IMR-90 (cell line): ENCODE results near the gene UBXN6. TPM values are rescaled to one million over a fixed set of nuclear protein-coding genes. Genes with fewer than 3 reads are reported as not detected.

Experiments used
- ATAC-seq: fragments of 200-7000 bp; cut with Tn5 transposase; 2 replicates; pipeline ENCODE4 v1.9.1; 2020; ENCODE audit warnings: low read depth, mild to moderate bottlenecking, moderate library complexity
- BruUV-seq: library from RNA; stranded (reverse); fragments of 400-500 nt; replicated peaks from 2 replicates; lab custom pipeline; 2021; lab: Mats Ljungman, UMichigan
- CTCF ChIA-PET: fragments of 300-600 bp; formaldehyde crosslinking; extraction: SDS; loops from one replicate; lab custom pipeline; 2021; ENCODE audit warnings: antibody characterized with exemption; lab: Yijun Ruan, JAX
- POLR2A ChIA-PET: fragments of 300-600 bp; sonication (Branson Sonifier 250); formaldehyde crosslinking; loops from one replicate; lab custom pipeline; 2022; ENCODE audit warnings: antibody characterized with exemption; ENCODE audit not compliant: unreplicated experiment; lab: Charles Lee
- DNase-seq: peaks from one replicate; pipeline ENCODE4 v3.0.0; 2013
- H2AFZ ChIP-seq: replicated peaks from 2 replicates; pipeline ENCODE3; 2013; ENCODE audit warnings: low read length, mild to moderate bottlenecking; ENCODE audit not compliant: poor library complexity
- H2AK5ac ChIP-seq: 2 replicates; pipeline ENCODE4 v1.6.1; 2013; ENCODE audit warnings: low read depth, low read length, inconsistent platforms
- H2AK9ac ChIP-seq: replicated peaks from 2 replicates; pipeline ENCODE3; 2013; ENCODE audit warnings: mild to moderate bottlenecking, low read depth, low read length, moderate library complexity; ENCODE audit not compliant: poor library complexity
- H2BK120ac ChIP-seq: 2 replicates; pipeline ENCODE4 v1.6.1; 2013; ENCODE audit warnings: low read depth, low read length, inconsistent platforms
- H2BK15ac ChIP-seq: 3 replicates; pipeline ENCODE4 v1.6.1; 2013; ENCODE audit warnings: low read depth, low read length, inconsistent platforms
- H2BK20ac ChIP-seq: 2 replicates; pipeline ENCODE4 v1.6.1; 2013; ENCODE audit warnings: low read depth, mild to moderate bottlenecking, inconsistent platforms, low read length, moderate library complexity
- H2BK5ac ChIP-seq: 2 replicates; pipeline ENCODE4 v1.6.1; 2013; ENCODE audit warnings: mild to moderate bottlenecking, low read depth, low read length, inconsistent platforms; ENCODE audit not compliant: poor library complexity, severe bottlenecking
- H3K14ac ChIP-seq: replicated peaks from 2 replicates; pipeline ENCODE4 v1.6.1; 2013; ENCODE audit warnings: low read depth, low read length, inconsistent platforms
- H3K18ac ChIP-seq: 2 replicates; pipeline ENCODE4 v1.6.1; 2013; ENCODE audit warnings: low read depth, low read length, control low read depth
- H3K23ac ChIP-seq: 2 replicates; pipeline ENCODE4 v1.6.1; 2013; ENCODE audit warnings: low read depth, low read length, inconsistent platforms
- H3K27ac ChIP-seq: 2 replicates; pipeline ENCODE4 v1.5.1; 2013; ENCODE audit warnings: mild to moderate bottlenecking, control low read depth, low read length; ENCODE audit not compliant: insufficient read depth
- H3K27me3 ChIP-seq: 2 replicates; pipeline ENCODE4 v1.6.1; 2013; ENCODE audit warnings: low read length; ENCODE audit not compliant: control insufficient read depth, insufficient read depth
- H3K36me3 ChIP-seq: 2 replicates; pipeline ENCODE4 v1.6.1; 2013; ENCODE audit warnings: low read length, mixed read lengths; ENCODE audit not compliant: control insufficient read depth, insufficient read depth
- H3K4ac ChIP-seq: 2 replicates; pipeline ENCODE4 v1.6.1; 2013; ENCODE audit warnings: low read depth, low read length, inconsistent platforms
- H3K4me1 ChIP-seq: 2 replicates; pipeline ENCODE4 v1.6.1; 2013; ENCODE audit warnings: low read length, mixed read lengths; ENCODE audit not compliant: control insufficient read depth, insufficient read depth
- H3K4me2 ChIP-seq: 2 replicates; pipeline ENCODE4 v1.6.1; 2013; ENCODE audit warnings: low read depth, mild to moderate bottlenecking, control low read depth, low read length, moderate library complexity
- H3K4me3 ChIP-seq: 2 replicates; pipeline ENCODE4 v1.5.1; 2013; ENCODE audit warnings: low read depth, mild to moderate bottlenecking, control low read depth, low read length, moderate library complexity; ENCODE audit not compliant: insufficient read depth
- H3K56ac ChIP-seq: 2 replicates; pipeline ENCODE4 v1.6.1; 2013; ENCODE audit warnings: low read length, inconsistent platforms; ENCODE audit not compliant: insufficient read depth; ENCODE audit errors: extremely low read depth
- H3K79me1 ChIP-seq, 2 experiments: 2 replicates each; pipeline ENCODE4 v1.6.1; 2013; ENCODE audit warnings: low read length in 2 of 2, inconsistent platforms in 1 of 2, low read depth in 1 of 2
- H3K9ac ChIP-seq: 2 replicates; pipeline ENCODE4 v1.6.1; 2013; ENCODE audit warnings: low read depth, low read length, control low read depth
- H3K9me1 ChIP-seq: 2 replicates; pipeline ENCODE4 v1.6.1; 2013; ENCODE audit warnings: low read length, inconsistent platforms; ENCODE audit not compliant: insufficient read depth
- H3K9me3 ChIP-seq: 2 replicates; pipeline ENCODE4 v1.6.1; 2013; ENCODE audit warnings: low read length; ENCODE audit not compliant: control insufficient read depth, insufficient read depth
- H4K20me1 ChIP-seq: 2 replicates; pipeline ENCODE4 v1.6.1; 2013; ENCODE audit warnings: low read length, inconsistent platforms; ENCODE audit not compliant: insufficient read depth
- H4K5ac ChIP-seq: 2 replicates; pipeline ENCODE4 v1.6.1; 2013; ENCODE audit warnings: mild to moderate bottlenecking, low read depth, low read length, control low read depth
- H4K8ac ChIP-seq, 2 experiments: 2 replicates each; pipeline ENCODE4 v1.6.1; 2013; ENCODE audit warnings: low read depth in 2 of 2, low read length in 2 of 2, control low read depth in 1 of 2, inconsistent platforms in 1 of 2
- H4K91ac ChIP-seq: 2 replicates; pipeline ENCODE4 v1.6.1; 2013; ENCODE audit warnings: low read depth, low read length, inconsistent platforms; ENCODE audit not compliant: insufficient read depth
- NFE2L2 ChIP-seq: fragments of 150-350 bp; IDR thresholded peaks from 2 replicates; pipeline ENCODE4 v1.6.1; 2016; ENCODE audit warnings: low read depth, mild to moderate bottlenecking, low read length
- RAD21 ChIP-seq: IDR thresholded peaks from 2 replicates; pipeline ENCODE4 v1.6.1; 2012; ENCODE audit warnings: low read length, improper control_type of control experiment
- WGBS, 2 experiments: methylation state at CpG; one replicate each; pipeline versions ENCODE4 v1.1.5 to v1.1.7; 2013; ENCODE audit warnings: missing lambda C conversion rate in 2 of 2; ENCODE audit not compliant: insufficient read length in 1 of 2; ENCODE audit errors: extremely low coverage in 2 of 2; 5-methylcytosine and 5-hydroxymethylcytosine counted together
- dilution Hi-C: fragments of 300-500 bp; cut with HindIII; formaldehyde crosslinking; loops from one replicate; pipeline ENCODE4 v1.14.3; 2018; ENCODE audit warnings: low sequenced_read_pairs; ENCODE audit not compliant: unreplicated experiment
- in situ Hi-C: fragments of 300-500 bp; cut with MboI; formaldehyde crosslinking; loops from 3 replicates; pipeline ENCODE4 v1.14.3; 2019; ENCODE audit warnings: low sequenced_read_pairs, inconsistent platforms, mixed read lengths
- intact Hi-C: fragments of 100-400 bp; cut with micrococcal nuclease; formaldehyde crosslinking; loops from 2 replicates; pipeline ENCODE4 v1.10.0; 2022
- polyA plus RNA-seq, 3 experiments: library from polyadenylated mRNA; depleted of rRNA; stranded (reverse); fragments of >200 nt; gene quantifications; 2 replicates each; pipeline ENCODE4 v1.2.3, GENCODE V29; 2012; ENCODE audit warnings: low replicate concordance in 1 of 3
- total RNA-seq: library from RNA; depleted of rRNA; stranded (reverse); fragments of >200 nt; gene quantifications from 2 replicates; pipeline ENCODE4 v1.2.3, GENCODE V29; 2012
- TF ChIP-seq, protein P1 (sequence below): fragments of 150-350 bp; IDR thresholded peaks from 2 replicates; pipeline ENCODE4 v1.6.1; 2016; ENCODE audit warnings: low read depth, mild to moderate bottlenecking, low read length, moderate library complexity, borderline replicate concordance
- TF ChIP-seq, protein P2 (sequence below): conservative IDR thresholded peaks from 2 replicates; pipeline ENCODE4 v1.5.1; 2012; ENCODE audit warnings: mild to moderate bottlenecking, low read depth, low read length, improper control_type of control experiment

UBXN6 gene
- total and polyA plus RNA-seq, 2 of the 4 experiments (the other 2 are of a cell fraction), result 84.2 to 86.5 TPM

DNA sequence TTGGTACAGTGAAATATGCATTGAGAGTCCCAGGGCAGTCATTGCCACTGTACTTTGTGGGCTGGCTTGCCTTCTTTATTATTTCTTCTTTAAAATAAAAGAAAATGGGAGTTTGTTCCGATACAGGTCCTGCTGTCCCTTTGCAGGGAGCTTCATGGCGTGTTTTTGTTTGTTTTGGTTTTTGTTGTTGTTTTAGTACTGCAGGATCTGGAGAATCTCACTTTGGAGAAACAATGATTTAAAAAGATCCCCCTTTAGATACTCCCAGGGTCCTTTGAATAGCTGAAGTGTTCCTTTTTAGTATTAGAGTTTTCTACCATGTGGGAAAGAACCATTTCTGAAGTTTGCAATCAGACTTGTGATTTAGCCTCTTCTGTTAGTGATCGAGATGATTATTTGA lies 44.0 kb downstream of the UBXN6 start:
- peaks cover 4% of the 10 kb centered on the region for H3K36me3 ChIP-seq
- no peak overlapping the region for H2AK9ac ChIP-seq
- no peaks in the 10 kb centered on the region for H3K9me3 ChIP-seq
- no peak overlapping the region for H2BK15ac ChIP-seq
- H3K79me1 ChIP-seq, result peaks cover 25 to 59% of the 10 kb centered on the region in 2 experiments
- TF ChIP-seq RAD21 (no peak), NFE2L2 (no peak)
- TF ChIP-seq, protein P1, sequence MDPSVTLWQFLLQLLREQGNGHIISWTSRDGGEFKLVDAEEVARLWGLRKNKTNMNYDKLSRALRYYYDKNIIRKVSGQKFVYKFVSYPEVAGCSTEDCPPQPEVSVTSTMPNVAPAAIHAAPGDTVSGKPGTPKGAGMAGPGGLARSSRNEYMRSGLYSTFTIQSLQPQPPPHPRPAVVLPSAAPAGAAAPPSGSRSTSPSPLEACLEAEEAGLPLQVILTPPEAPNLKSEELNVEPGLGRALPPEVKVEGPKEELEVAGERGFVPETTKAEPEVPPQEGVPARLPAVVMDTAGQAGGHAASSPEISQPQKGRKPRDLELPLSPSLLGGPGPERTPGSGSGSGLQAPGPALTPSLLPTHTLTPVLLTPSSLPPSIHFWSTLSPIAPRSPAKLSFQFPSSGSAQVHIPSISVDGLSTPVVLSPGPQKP, result no peak
- TF ChIP-seq, protein P2, sequence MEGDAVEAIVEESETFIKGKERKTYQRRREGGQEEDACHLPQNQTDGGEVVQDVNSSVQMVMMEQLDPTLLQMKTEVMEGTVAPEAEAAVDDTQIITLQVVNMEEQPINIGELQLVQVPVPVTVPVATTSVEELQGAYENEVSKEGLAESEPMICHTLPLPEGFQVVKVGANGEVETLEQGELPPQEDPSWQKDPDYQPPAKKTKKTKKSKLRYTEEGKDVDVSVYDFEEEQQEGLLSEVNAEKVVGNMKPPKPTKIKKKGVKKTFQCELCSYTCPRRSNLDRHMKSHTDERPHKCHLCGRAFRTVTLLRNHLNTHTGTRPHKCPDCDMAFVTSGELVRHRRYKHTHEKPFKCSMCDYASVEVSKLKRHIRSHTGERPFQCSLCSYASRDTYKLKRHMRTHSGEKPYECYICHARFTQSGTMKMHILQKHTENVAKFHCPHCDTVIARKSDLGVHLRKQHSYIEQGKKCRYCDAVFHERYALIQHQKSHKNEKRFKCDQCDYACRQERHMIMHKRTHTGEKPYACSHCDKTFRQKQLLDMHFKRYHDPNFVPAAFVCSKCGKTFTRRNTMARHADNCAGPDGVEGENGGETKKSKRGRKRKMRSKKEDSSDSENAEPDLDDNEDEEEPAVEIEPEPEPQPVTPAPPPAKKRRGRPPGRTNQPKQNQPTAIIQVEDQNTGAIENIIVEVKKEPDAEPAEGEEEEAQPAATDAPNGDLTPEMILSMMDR, result no peak
- H3K56ac ChIP-seq, result no peak overlapping the region
- H4K5ac ChIP-seq, result no peak overlapping the region
- dilution Hi-C loops (no loop called here), intact Hi-C loops (no loop called here), in situ Hi-C loops (no loop called here)
- H3K27me3 ChIP-seq, result no peaks in the 10 kb centered on the region
- no TSS peak for BruUV-seq
- CTCF ChIA-PET, result interaction anchor here (0.6 kb wide), 1 partner anchor 27 kb away, joined by 4 read pairs; no protein-coding TSS in a partner anchor
- H3K4me1 ChIP-seq, result peaks cover 7% of the 10 kb centered on the region
- peaks cover 8% of the 10 kb centered on the region; the same call in 1 of the 2 replicates for H3K9me1 ChIP-seq
- H4K91ac ChIP-seq, result no peak overlapping the region
- no peak overlapping the region for H3K4me2 ChIP-seq
- H3K27ac ChIP-seq, result no peak overlapping the region
- peaks cover 26% of the 10 kb centered on the region for H4K20me1 ChIP-seq
- no peak for ATAC-seq
- DNase-seq, result no peak
- H3K14ac ChIP-seq, result no peak overlapping the region
- WGBS, 2 experiments, result no CpG with 5 or more reads among the region's 3 CpGs
- H3K9ac ChIP-seq, result no peak overlapping the region
- H2BK120ac ChIP-seq, result no peak overlapping the region
- no peak overlapping the region for H2AK5ac ChIP-seq
- no peak overlapping the region for H3K23ac ChIP-seq
- H3K18ac ChIP-seq, result no peak overlapping the region
- no peak overlapping the region for H2BK5ac ChIP-seq
- POLR2A ChIA-PET, result no interaction called here
- H2AFZ ChIP-seq, result no peak overlapping the region
- no peak overlapping the region for H3K4me3 ChIP-seq
- no peak overlapping the region for H2BK20ac ChIP-seq
- no peak overlapping the region for H4K8ac ChIP-seq
- H3K4ac ChIP-seq, result no peak overlapping the region
